Smooth muscle cell of the brain vasculature (primary cell): ENCODE results near the gene COG2.

ENCODE experiments used
- DNase-seq: peaks from one replicate; pipeline ENCODE4 v3.0.0-alpha.2; 2012; ENCODE audit warnings: low read depth, low spot score

The COG2 gene

GRCh38 chr1:230701895-230702768 is 59.9 kb downstream of the COG2 start:
- DNase-seq: no peak

- DNase-seq: no peak
Measured at GRCh38 chr1:230702934-230703678, 60.8 kb downstream of the COG2 start.

GRCh38 chr1:230703679-230704385 is 61.6 kb downstream of the COG2 start:
- DNase-seq: no peak

GRCh38 chr1:230704830-230705229 is 62.5 kb downstream of the COG2 start:
- DNase-seq: no peak

GRCh38 chr1:230705289-230706019 is 63.2 kb downstream of the COG2 start:
- DNase-seq: no peak

- DNase-seq: no peak
Measured at GRCh38 chr1:230706020-230706699, 63.9 kb downstream of the COG2 start.

GRCh38 chr1:230706887-230707731 is 64.8 kb downstream of the COG2 start:
- DNase-seq: no peak

- DNase-seq: no peak
Measured at GRCh38 chr1:230707732-230708630, 65.7 kb downstream of the COG2 start.

GRCh38 chr1:230708631-230709580 is 66.6 kb downstream of the COG2 start:
- DNase-seq: no peak

- no peak for DNase-seq
Measured at GRCh38 chr1:230709619-230710542, 67.6 kb downstream of the COG2 start.

- DNase-seq: no peak
Measured at GRCh38 chr1:230710543-230710904, 68.2 kb downstream of the COG2 start.

- no peak for DNase-seq
Measured at GRCh38 chr1:230711245-230711644, 69.0 kb downstream of the COG2 start.

GRCh38 chr1:230712470-230712942 is 70.2 kb downstream of the COG2 start:
- no peak for DNase-seq

GRCh38 chr1:230713138-230713537 is 70.9 kb downstream of the COG2 start:
- no peak for DNase-seq

- no peak for DNase-seq
Measured at GRCh38 chr1:230713547-230713914, 71.2 kb downstream of the COG2 start.

GRCh38 chr1:230713915-230714764 is 71.9 kb downstream of the COG2 start, which contains the start of gene AGT:
AGT (minus strand) TSS chr1:230714122; CDS start chr1:230710823, 3,299 bp downstream.
- DNase-seq: no peak
